K562 treated with DMSO at 1 percent for 48 hours (cell line): Measurements from ENCODE around the gene SLC17A6. TPM values are rescaled to one million over a fixed set of nuclear protein-coding genes. Genes with fewer than 3 reads are reported as not detected.

Source experiments
- total RNA-seq: library from RNA; unstranded; fragments of 300-600 nt; gene quantifications from 2 replicates; pipeline ENCODE4 v1.2.3, GENCODE V29; 2022; ENCODE audit warnings: low replicate concordance; ENCODE audit errors: extremely low read depth

Gene SLC17A6
- not detected in 2 replicates for total RNA-seq

DNA sequence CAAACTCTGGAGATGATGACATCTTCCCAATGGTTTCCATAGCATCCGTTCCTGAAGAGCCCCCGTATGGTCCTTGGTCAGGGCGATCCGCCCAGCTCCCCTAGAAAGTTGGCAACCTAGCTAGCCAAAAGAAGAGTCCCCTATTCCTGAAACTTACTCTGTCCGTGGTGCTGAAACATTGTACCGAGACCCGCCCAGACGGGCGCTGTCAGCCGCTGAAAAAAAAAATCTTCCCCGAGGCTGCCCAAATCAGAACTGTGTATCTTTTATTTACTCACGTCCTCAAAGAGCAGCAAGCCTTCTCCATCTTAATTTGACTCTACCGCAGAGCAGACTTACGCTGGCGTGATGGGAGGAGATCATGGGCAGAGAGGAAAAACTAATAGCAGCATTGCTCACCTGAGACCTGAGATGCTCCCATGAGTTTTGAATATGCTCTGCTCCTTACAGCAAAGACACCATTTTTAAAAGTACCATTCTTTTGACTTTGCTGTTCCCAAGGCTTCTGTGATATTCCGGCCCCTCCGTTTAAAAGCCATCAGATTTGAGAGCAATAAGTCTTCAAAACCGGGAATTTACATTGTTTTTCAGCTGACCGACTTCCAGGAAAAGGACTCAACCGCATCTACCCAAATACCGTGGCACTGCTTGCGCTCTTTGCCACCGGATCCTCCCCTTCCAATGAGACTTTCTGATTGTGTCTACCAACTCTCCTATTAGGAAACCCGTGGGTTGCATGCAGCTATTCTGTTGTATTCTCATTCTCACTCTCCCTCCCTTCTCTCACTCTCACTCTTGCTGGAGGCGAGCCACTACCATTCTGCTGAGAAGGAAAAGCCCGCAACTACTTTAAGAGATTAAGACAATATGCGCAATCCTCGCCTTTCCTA lies at the start of gene SLC17A6:
Gene SLC17A6 (plus strand): TSS at position 786 of the 890 bp plus-strand sequence. CDS start 153 bp downstream, outside the sequence.

Other genes starting within 250 kb of the SLC17A6 start
- not detected in 2 replicates for gene ANO5, start 145.3 kb upstream of the SLC17A6 start, total RNA-seq